ENCODE data around the gene PRSS50. TPM values are rescaled to one million over a fixed set of nuclear protein-coding genes. Genes with fewer than 3 reads are reported as not detected.

PRSS50 gene
- total RNA-seq, 1 donor from 2014 or later, result 1.2 TPM

DNA sequence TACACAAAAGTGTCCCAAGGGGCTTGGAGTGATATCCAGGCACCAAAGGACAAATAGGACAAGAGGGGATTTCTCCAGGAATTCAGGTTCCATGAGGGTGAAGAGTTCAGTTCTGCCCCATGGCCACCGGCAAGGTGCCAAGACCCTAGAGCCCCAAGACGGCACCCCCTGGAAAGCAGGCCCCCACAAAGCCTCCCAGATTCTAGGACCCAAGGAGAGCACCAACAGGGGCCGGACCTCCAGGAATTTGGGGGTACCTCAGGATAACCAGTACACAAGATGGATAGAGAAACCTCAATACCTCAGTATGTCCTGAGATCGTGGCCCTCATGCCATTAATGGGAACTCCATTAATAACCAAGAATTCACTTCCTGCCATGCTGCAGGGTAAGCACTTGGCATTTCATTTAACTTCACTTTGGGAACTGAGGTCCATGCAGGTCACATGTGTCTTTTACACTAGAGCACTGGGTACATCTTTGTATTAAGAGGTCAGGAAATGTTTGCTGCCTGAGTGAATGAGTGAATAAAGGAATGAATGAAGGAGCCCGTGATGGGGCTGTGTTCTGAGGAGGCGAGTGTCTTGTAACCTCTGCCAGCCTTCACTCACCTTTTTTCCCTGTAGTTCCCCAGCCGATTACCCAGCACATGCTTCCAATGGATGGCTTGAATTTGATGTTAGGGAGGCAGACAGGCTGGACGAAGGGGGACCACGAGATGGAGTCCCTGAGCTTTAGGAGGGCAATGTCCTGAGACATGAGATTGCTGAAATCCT, 15.5 kb upstream of the PRSS50 start:
- Mint-ChIP-seq H3K9me3 (no peaks in the 10 kb centered on the region), H3K27ac (no peak overlapping the region), H3K36me3 (no peaks in the 10 kb centered on the region), H3K4me3 (no peak overlapping the region), H3K27me3 (no peaks in the 10 kb centered on the region), H3K4me1 (ENCODE audit: unreplicated experiment) (peaks cover 4% of the 10 kb centered on the region)
- TF ChIP-seq, protein P1, sequence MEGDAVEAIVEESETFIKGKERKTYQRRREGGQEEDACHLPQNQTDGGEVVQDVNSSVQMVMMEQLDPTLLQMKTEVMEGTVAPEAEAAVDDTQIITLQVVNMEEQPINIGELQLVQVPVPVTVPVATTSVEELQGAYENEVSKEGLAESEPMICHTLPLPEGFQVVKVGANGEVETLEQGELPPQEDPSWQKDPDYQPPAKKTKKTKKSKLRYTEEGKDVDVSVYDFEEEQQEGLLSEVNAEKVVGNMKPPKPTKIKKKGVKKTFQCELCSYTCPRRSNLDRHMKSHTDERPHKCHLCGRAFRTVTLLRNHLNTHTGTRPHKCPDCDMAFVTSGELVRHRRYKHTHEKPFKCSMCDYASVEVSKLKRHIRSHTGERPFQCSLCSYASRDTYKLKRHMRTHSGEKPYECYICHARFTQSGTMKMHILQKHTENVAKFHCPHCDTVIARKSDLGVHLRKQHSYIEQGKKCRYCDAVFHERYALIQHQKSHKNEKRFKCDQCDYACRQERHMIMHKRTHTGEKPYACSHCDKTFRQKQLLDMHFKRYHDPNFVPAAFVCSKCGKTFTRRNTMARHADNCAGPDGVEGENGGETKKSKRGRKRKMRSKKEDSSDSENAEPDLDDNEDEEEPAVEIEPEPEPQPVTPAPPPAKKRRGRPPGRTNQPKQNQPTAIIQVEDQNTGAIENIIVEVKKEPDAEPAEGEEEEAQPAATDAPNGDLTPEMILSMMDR (conservative IDR thresholded peaks at IDR 0.05), result no peak
- peak; percentile 37 for DNase-seq (ENCODE audit: extremely low spot score, unreplicated experiment)

DNA sequence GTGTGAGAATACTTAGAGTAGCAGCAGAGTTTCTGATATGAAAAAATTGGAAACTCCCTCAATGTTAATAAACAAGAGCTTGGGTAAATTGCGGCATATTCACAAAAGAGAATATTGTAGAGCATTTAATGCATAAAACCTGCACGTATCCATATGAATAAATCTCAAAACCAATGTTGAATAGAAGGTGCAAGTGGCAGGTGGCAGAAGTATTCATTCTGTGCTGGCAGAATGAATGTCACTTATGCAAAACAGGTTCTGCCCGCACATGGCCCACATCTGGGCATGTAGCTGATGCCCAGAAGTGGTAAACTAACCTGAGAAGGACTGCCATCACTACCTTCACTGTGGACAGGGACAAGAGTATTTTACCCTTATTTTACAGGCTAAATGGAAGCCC, 14.1 kb upstream of the PRSS50 start:
- no peaks in the 10 kb centered on the region for H3K36me3 Mint-ChIP-seq
- H3K4me1 Mint-ChIP-seq (ENCODE audit: unreplicated experiment), result peaks cover 4% of the 10 kb centered on the region
- DNase-seq (ENCODE audit: extremely low spot score, unreplicated experiment), result no peak
- TF ChIP-seq, protein P1 (conservative IDR thresholded peaks at IDR 0.05), result no peak
- no peaks in the 10 kb centered on the region for H3K27me3 Mint-ChIP-seq
- H3K27ac Mint-ChIP-seq, result no peak overlapping the region
- no peak overlapping the region for H3K4me3 Mint-ChIP-seq
- no peaks in the 10 kb centered on the region for H3K9me3 Mint-ChIP-seq

DNA sequence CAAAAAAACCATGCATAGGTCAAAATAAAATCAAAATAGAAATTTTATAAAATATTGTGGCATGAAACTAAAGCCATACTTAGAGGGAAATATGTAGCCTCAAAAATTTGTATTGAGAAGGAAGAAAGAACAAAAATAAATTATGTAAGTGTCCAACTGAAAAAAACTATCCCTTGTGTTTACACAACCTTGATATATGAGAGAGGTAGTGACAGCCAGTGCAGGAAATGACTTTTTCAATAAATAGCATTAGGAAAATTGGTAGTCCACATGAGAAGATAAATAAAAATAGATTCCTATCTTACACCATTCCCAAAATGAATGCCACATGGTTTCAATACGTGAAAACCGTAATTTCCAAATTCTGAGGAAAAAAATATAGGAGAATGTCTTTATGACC, 13.2 kb upstream of the PRSS50 start:
- Mint-ChIP-seq H3K27ac (no peak overlapping the region), H3K9me3 (no peaks in the 10 kb centered on the region), H3K4me3 (no peak overlapping the region), H3K27me3 (no peaks in the 10 kb centered on the region), H3K4me1 (ENCODE audit: unreplicated experiment) (peaks cover 12% of the 10 kb centered on the region), H3K36me3 (no peaks in the 10 kb centered on the region)
- TF ChIP-seq, protein P1 (conservative IDR thresholded peaks at IDR 0.05), result no peak
- no peak for DNase-seq (ENCODE audit: extremely low spot score, unreplicated experiment)

DNA sequence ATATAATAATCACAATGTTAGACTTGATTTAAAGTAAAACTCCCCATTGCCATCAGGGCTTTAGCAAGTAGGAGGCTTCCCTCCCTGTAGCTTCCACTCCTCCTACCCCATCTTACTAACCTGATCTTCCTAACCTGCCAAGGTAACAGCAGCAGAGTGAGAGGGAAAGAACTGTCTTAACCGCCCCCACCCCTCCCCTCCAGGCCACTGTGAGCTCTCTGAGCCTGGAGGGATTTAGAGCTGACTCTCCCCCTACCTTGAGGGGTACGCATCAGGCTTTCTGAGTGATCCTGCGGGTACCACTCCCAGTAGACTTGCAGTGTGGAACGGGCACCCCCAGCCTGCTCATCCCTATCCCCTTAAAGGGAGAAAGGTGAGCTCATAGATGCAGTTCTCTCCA, 11.4 kb upstream of the PRSS50 start:
- Mint-ChIP-seq H3K4me3 (no peak overlapping the region), H3K36me3 (no peaks in the 10 kb centered on the region), H3K4me1 (ENCODE audit: unreplicated experiment) (peaks cover 15% of the 10 kb centered on the region), H3K9me3 (no peaks in the 10 kb centered on the region), H3K27ac (no peak overlapping the region), H3K27me3 (no peaks in the 10 kb centered on the region)
- TF ChIP-seq, protein P1 (conservative IDR thresholded peaks at IDR 0.05), result no peak
- DNase-seq (ENCODE audit: extremely low spot score, unreplicated experiment), result no peak

DNA sequence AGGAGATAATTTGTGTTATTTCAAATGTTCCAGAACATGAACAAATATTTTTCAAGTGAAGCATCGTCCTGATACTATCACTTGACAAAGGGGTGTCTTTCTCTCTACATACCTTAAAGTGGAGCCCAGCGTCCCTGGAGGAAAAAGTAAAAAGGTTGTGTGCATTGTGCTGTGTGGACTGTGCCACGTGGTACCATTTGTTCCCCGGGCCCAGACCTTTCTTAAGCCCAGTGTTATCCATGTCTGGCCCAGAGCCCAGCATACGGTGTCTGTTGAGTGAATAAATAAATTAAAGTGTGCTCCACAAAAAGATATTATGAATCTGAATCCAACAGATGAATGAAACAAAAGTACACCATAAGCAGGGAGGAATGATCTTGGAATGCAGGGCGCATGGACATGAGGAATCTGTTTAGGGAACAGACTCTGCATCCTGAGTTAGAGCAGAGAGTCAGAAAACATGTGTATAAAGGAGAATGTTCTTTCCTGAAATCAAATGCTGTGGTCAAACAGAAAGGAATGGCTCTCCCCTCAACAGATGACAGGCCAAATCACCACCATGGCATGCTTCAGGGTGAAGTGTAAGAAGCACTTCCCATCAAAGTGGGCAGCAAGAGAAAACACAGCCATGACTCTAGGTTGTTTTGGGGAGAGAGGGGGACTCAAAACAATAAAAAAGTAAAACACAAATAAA, 8.1 kb upstream of the PRSS50 start:
- Mint-ChIP-seq H3K36me3 (no peaks in the 10 kb centered on the region), H3K4me1 (ENCODE audit: unreplicated experiment) (peaks cover 11% of the 10 kb centered on the region), H3K9me3 (peaks cover 4% of the 10 kb centered on the region), H3K27me3 (no peaks in the 10 kb centered on the region), H3K4me3 (no peak overlapping the region), H3K27ac (no peak overlapping the region)
- TF ChIP-seq, protein P1 (conservative IDR thresholded peaks at IDR 0.05), result no peak
- DNase-seq (ENCODE audit: extremely low spot score, unreplicated experiment), result no peak

Data from type B pancreatic cell (in vitro differentiated cells).